Panc1 (cell line): ENCODE data around the gene PCSK2. TPM values are rescaled to one million over a fixed set of nuclear protein-coding genes. Genes with fewer than 3 reads are reported as not detected.
A peak's percentile ranks its signal among the peaks of the same experiment; 100 is the strongest.

Experiments
- ATAC-seq: fragments of 200-7000 bp; cut with Tn5 transposase; 2 replicates; pipeline ENCODE4 v1.9.1; 2020; ENCODE audit warnings: mild to moderate bottlenecking, moderate library complexity
- BruUV-seq: library from RNA; stranded (reverse); fragments of 400-500 nt; replicated peaks from 2 replicates; lab custom pipeline; 2021; lab: Mats Ljungman, UMichigan
- CTCF ChIA-PET: fragments of 300-600 bp; sonication (Branson Sonifier 250); formaldehyde crosslinking; loops from one replicate; lab custom pipeline; 2022; ENCODE audit warnings: antibody characterized with exemption; lab: Charles Lee
- POLR2A ChIA-PET: fragments of 300-600 bp; sonication (Branson Sonifier 250); formaldehyde crosslinking; loops from one replicate; lab custom pipeline; 2022; ENCODE audit warnings: antibody characterized with exemption; lab: Charles Lee
- DNase-seq: peaks from one replicate; pipeline ENCODE4 v3.0.0-alpha.2; 2010; ENCODE audit warnings: low read depth, low spot score
- H3K27ac ChIP-seq: 2 replicates; pipeline ENCODE4 v1.5.1; 2011; ENCODE audit warnings: mild to moderate bottlenecking, low read length, inconsistent platforms
- H3K27me3 ChIP-seq: fragments of 200-500 bp; sonication (Bioruptor generic); 2 replicates; pipeline ENCODE4 v1.6.0; 2014; ENCODE audit warnings: low read length, inconsistent platforms; ENCODE audit not compliant: control insufficient read depth, insufficient read depth
- H3K36me3 ChIP-seq: fragments of 200-500 bp; sonication (Bioruptor generic); 2 replicates; pipeline ENCODE4 v1.5.1; 2014; ENCODE audit warnings: inconsistent platforms, mild to moderate bottlenecking, low read length, moderate library complexity; ENCODE audit not compliant: control insufficient read depth, insufficient read depth
- H3K4me1 ChIP-seq: 2 replicates; pipeline ENCODE4 v1.5.1; 2011; ENCODE audit warnings: inconsistent platforms, mild to moderate bottlenecking, low read length, moderate library complexity; ENCODE audit not compliant: control insufficient read depth, insufficient read depth
- H3K4me3 ChIP-seq, 2 experiments: 2 replicates each; pipeline ENCODE4 v1.5.1; 2011 to 2012; ENCODE audit warnings: low read depth in 2 of 2, low read length in 2 of 2, mild to moderate bottlenecking in 2 of 2, inconsistent platforms in 1 of 2, moderate library complexity in 1 of 2
- H3K9me3 ChIP-seq: fragments of 200-500 bp; sonication (Bioruptor generic); 2 replicates; pipeline ENCODE4 v1.5.1; 2014; ENCODE audit warnings: low read depth, mild to moderate bottlenecking, inconsistent platforms, low read length, moderate library complexity; ENCODE audit not compliant: control insufficient read depth, insufficient read depth
- POLR2AphosphoS5 ChIP-seq: IDR thresholded peaks from 2 replicates; pipeline ENCODE4 v1.6.1; 2012; ENCODE audit warnings: mild to moderate bottlenecking, low read depth, low read length, moderate library complexity
- SIN3A ChIP-seq: IDR thresholded peaks from 2 replicates; pipeline ENCODE4 v1.6.1; 2012; ENCODE audit warnings: low read depth, mild to moderate bottlenecking, low read length, moderate library complexity, borderline replicate concordance; ENCODE audit not compliant: insufficient read depth
- TCF7L2 ChIP-seq: IDR thresholded peaks from 2 replicates; pipeline ENCODE4 v1.6.1; 2011; ENCODE audit warnings: mild to moderate bottlenecking, low read depth, low read length, inconsistent platforms
- in situ Hi-C: cut with HindIII; loops from 2 replicates; pipeline ENCODE4 v1.10.0; 2016; ENCODE audit warnings: low sequenced_read_pairs, low pct_unique_long_range_greater_than_20kb
- intact Hi-C: fragments of 100-400 bp; cut with micrococcal nuclease; formaldehyde crosslinking; loops from one replicate; pipeline ENCODE4 v1.10.0; 2022; ENCODE audit not compliant: unreplicated experiment
- total RNA-seq: library from RNA; stranded (reverse); gene quantifications from one replicate; pipeline ENCODE4 v1.2.1, GENCODE V29; 2021; ENCODE audit not compliant: unreplicated experiment
- TF ChIP-seq, protein P1 (sequence below), 2 experiments: IDR thresholded peaks; 2 replicates each; pipeline ENCODE4 v1.6.1; 2011 to 2012; ENCODE audit warnings: low read depth in 2 of 2, control low read depth in 1 of 2, low read length in 1 of 2, mild to moderate bottlenecking in 1 of 2, moderate library complexity in 1 of 2; ENCODE audit not compliant: insufficient read depth in 1 of 2
- TF ChIP-seq, protein P2 (sequence below): fragments of 450-650 bp; IDR thresholded peaks from 2 replicates; pipeline ENCODE4 v1.5.1; 2017; ENCODE audit warnings: mild to moderate bottlenecking

Gene PCSK2
- total RNA-seq, 1 experiment from 2014 or later: not detected

DNA sequence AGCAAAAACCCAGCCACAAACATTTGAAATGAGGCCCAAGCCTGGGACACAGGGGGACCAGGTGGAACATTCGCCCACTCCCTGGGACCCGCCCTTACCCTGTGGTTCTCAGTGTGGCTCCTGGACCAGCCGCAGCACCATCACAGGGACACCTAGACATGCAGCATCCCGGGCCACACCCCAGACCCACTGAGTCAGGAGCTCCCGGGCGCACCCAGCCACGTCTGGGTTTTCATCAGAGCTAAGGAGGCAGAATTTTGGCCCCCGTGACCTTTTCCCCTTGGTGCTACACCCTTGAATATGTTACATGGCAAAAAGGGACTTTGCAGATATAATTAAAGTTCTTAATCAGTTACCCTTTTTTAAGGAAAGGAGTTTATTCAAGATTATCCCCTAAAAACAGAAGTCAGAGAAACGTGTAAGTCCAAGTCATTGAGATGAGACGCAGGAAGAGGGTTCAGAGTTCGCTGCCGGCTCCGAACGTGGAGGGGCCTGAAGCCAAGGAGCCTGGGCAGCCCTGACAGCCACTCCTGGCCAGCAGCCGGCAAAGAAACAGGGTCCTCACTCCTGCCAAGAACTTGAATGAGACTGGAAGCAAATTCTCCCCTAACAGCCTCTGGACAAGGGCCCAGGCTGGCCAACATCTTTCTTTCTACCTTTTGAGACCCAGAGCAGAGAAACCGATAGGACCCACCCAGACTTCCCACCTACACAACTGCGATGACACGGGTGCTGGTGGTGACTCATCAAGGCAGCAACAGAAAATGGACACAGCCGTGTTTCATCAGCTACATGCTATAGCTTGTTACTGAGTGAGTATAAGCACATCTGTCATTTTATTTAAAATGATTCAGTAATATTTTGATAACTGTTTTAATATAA lies 279.0 kb downstream of the PCSK2 start:
- BruUV-seq: no TSS peak
- ChIA-PET CTCF (interaction anchor here (0.6 to 1.8 kb wide), 4 partner anchors 105 to 492 kb away, joined by 3 to 6 read pairs (median 5); no protein-coding TSS in a partner anchor), POLR2A (interaction anchor here (0.7 kb wide), 1 partner anchor 59 kb away, joined by 4 read pairs; no protein-coding TSS in a partner anchor)
- Histone ChIP-seq H3K27me3 (no peaks in the 10 kb centered on the region), H3K27ac (peak overlapping the region; percentile 79), H3K4me3 (no peak overlapping the region; a peak in 1 of 4 replicates), H3K9me3 (no peaks in the 10 kb centered on the region), H3K36me3 (no peaks in the 10 kb centered on the region), H3K4me1 (peaks cover 13% of the 10 kb centered on the region; the same call in 1 of the 2 replicates)
- in situ Hi-C loops (no loop called here), intact Hi-C loops (loop anchor here (1.0 to 10.0 kb wide), 4 partner anchors 111 to 489 kb away; no protein-coding TSS in a partner anchor)
- TF ChIP-seq TCF7L2 (no peak), POLR2AphosphoS5 (no peak), SIN3A (no peak)
- TF ChIP-seq, protein P1, sequence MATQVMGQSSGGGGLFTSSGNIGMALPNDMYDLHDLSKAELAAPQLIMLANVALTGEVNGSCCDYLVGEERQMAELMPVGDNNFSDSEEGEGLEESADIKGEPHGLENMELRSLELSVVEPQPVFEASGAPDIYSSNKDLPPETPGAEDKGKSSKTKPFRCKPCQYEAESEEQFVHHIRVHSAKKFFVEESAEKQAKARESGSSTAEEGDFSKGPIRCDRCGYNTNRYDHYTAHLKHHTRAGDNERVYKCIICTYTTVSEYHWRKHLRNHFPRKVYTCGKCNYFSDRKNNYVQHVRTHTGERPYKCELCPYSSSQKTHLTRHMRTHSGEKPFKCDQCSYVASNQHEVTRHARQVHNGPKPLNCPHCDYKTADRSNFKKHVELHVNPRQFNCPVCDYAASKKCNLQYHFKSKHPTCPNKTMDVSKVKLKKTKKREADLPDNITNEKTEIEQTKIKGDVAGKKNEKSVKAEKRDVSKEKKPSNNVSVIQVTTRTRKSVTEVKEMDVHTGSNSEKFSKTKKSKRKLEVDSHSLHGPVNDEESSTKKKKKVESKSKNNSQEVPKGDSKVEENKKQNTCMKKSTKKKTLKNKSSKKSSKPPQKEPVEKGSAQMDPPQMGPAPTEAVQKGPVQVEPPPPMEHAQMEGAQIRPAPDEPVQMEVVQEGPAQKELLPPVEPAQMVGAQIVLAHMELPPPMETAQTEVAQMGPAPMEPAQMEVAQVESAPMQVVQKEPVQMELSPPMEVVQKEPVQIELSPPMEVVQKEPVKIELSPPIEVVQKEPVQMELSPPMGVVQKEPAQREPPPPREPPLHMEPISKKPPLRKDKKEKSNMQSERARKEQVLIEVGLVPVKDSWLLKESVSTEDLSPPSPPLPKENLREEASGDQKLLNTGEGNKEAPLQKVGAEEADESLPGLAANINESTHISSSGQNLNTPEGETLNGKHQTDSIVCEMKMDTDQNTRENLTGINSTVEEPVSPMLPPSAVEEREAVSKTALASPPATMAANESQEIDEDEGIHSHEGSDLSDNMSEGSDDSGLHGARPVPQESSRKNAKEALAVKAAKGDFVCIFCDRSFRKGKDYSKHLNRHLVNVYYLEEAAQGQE (IDR thresholded peaks at IDR 0.05; ENCODE audit: insufficient read depth in 1 of 2, low read depth in 2 of 2, low read length in 1 of 2): no peak
- TF ChIP-seq, protein P2, sequence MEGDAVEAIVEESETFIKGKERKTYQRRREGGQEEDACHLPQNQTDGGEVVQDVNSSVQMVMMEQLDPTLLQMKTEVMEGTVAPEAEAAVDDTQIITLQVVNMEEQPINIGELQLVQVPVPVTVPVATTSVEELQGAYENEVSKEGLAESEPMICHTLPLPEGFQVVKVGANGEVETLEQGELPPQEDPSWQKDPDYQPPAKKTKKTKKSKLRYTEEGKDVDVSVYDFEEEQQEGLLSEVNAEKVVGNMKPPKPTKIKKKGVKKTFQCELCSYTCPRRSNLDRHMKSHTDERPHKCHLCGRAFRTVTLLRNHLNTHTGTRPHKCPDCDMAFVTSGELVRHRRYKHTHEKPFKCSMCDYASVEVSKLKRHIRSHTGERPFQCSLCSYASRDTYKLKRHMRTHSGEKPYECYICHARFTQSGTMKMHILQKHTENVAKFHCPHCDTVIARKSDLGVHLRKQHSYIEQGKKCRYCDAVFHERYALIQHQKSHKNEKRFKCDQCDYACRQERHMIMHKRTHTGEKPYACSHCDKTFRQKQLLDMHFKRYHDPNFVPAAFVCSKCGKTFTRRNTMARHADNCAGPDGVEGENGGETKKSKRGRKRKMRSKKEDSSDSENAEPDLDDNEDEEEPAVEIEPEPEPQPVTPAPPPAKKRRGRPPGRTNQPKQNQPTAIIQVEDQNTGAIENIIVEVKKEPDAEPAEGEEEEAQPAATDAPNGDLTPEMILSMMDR: no peak
- ATAC-seq (peak; percentile 40), DNase-seq (no peak)

DNA sequence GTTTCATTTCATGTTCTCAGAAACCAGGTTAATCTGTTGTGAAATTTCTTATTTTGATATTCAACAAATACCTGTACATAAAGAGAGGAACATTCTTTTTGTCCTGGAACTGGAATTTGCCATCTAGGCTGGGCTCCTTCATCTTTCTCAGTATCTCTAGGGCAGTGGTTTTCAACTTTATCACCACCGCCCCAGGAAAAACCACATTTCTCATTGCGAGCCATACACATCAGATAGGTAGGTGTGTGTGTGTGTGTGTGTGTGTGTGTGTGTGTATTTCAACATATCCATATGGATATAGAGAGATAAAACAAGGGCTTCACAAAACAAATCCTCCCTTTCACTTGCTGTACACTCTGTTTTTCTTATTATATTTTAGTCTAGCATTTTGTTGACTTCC lies 280.2 kb downstream of the PCSK2 start:
- Histone ChIP-seq H3K9me3 (no peaks in the 10 kb centered on the region), H3K4me1 (peaks cover 13% of the 10 kb centered on the region; the same call in 1 of the 2 replicates), H3K27me3 (no peaks in the 10 kb centered on the region), H3K4me3 (no peak overlapping the region), H3K27ac (no peak overlapping the region), H3K36me3 (no peaks in the 10 kb centered on the region)
- DNase-seq (no peak), ATAC-seq (no peak)
- POLR2A ChIA-PET: no interaction called here
- intact Hi-C loops: loop anchor here (5.0 to 10.0 kb wide), 2 partner anchors 390 to 488 kb away; no protein-coding TSS in a partner anchor
- in situ Hi-C loops: no loop called here
- BruUV-seq: no TSS peak
- CTCF ChIA-PET: no interaction called here
- TF ChIP-seq TCF7L2 (no peak), POLR2AphosphoS5 (no peak), SIN3A (no peak)
- TF ChIP-seq, protein P1 (IDR thresholded peaks at IDR 0.05; ENCODE audit: insufficient read depth in 1 of 2, low read depth in 2 of 2, low read length in 1 of 2): no peak
- TF ChIP-seq, protein P2: no peak
